Retinal pigment epithelial cell (primary cell): ENCODE data around the gene NAV3.

Experiments used
- DNase-seq: peaks from one replicate; pipeline ENCODE4 v3.0.0-alpha.2; 2010; ENCODE audit warnings: low read depth
- H3K4me3 ChIP-seq: 2 replicates; pipeline ENCODE4 v1.5.1; 2011; ENCODE audit warnings: mild to moderate bottlenecking, low read length, control low read depth, moderate library complexity
- TF ChIP-seq, protein P1 (sequence below): conservative IDR thresholded peaks from 2 replicates; pipeline ENCODE4 v1.5.1; 2011; ENCODE audit warnings: low read depth, low read length, control low read depth, inconsistent platforms

The NAV3 gene

DNA sequence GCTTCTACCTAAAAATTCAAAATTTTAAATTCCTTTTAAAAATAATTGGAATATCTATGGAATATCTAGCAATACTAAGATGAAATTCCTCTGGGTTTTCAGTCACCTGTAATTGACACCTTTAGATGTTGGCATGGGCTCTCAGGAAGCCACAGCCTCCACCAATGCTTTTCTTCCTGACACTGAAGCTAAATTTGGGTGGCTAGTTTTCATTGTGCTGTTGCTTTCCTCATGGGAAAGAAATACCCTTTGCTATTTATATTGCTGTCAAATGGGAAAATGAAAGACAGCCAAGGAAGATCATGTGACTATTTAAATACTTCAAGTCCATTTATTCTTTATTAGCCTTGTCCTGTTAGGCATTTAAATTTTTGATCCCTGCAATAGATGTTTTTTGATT lies 313.0 kb downstream of the NAV3 start:
- no peak overlapping the region for H3K4me3 ChIP-seq
- DNase-seq = no peak
- TF ChIP-seq, protein P1, sequence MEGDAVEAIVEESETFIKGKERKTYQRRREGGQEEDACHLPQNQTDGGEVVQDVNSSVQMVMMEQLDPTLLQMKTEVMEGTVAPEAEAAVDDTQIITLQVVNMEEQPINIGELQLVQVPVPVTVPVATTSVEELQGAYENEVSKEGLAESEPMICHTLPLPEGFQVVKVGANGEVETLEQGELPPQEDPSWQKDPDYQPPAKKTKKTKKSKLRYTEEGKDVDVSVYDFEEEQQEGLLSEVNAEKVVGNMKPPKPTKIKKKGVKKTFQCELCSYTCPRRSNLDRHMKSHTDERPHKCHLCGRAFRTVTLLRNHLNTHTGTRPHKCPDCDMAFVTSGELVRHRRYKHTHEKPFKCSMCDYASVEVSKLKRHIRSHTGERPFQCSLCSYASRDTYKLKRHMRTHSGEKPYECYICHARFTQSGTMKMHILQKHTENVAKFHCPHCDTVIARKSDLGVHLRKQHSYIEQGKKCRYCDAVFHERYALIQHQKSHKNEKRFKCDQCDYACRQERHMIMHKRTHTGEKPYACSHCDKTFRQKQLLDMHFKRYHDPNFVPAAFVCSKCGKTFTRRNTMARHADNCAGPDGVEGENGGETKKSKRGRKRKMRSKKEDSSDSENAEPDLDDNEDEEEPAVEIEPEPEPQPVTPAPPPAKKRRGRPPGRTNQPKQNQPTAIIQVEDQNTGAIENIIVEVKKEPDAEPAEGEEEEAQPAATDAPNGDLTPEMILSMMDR = no peak

DNA sequence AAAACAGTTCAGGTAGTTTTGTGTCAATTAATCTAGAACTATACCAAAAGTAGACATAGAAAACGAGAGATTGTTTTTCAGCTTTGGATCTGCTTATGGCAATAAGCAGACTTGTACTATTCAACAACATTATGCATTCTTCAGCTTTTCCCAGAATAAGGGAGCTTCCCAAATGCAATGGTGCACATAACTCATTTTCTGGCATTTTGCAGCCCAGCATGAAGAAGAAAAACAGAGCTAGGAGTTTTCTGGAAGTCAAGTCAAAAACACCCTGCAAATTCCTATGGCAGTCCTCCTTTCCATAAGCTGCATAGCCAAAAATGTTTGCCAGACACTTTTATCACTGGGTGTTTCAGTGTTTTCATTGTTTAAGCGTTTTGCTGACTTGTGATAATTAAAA lies 314.7 kb downstream of the NAV3 start:
- TF ChIP-seq, protein P1 = no peak
- DNase-seq = no peak
- no peak overlapping the region for H3K4me3 ChIP-seq

DNA sequence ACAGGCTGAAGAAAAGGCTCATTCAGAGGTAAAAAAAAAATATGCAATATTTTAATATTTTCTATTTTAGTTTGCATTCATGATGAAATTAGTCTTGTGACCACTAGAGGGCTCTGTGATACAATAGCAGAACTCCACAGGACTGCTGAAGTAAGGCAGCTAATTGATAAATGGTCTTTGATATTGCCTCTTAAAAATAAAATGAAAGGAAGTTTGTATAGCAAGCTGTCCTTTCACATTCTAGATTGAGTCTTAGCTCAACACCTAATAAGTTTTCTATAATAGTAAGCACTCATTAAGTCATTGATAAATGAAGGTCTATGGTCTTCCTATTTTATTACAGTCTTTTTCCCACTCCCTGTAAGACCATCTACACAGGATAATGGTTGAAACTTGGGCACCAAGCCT lies 315.7 kb downstream of the NAV3 start:
- peak; percentile 11 for DNase-seq
- no peak overlapping the region for H3K4me3 ChIP-seq
- TF ChIP-seq, protein P1 = peak; percentile 75

DNA sequence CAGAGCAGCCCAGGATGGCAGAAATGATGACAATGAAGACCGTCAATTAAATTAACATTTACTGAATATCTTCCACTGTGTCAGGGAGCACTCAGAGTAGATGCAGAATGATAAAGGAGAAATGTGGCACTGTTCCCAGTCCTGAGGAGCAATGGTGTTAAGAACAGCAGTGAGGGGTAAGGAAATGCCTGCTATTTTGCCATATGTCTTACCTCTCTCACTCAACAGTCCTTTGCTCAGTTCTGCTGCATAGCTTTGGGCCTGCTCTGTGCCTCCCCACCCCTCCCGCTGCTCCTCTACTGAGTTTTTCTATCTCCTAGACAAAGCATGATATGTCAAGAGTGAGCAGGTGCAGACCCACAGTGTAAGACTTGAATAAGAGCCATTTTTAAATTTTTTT lies 318.8 kb downstream of the NAV3 start:
- no peak for DNase-seq
- no peak overlapping the region for H3K4me3 ChIP-seq
- TF ChIP-seq, protein P1 = no peak

DNA sequence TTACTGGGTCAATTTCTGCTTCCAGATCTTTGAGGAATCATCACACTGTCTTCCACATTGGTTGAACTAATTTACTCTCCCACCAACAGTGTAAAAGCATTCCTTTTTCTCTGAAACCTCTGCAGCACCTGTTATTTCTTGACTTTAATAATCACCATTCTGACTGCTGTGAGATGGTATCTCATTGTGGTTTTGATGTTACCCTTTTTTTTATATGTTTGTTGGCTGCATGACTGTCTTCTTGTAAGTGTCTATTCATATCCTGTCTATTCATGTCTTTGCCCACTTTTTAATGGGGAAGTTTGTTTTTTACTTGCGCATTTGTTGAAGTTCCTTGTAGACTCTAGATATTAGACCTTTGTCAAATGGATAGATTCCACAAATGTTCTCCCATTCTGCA lies 324.9 kb downstream of the NAV3 start:
- no peak overlapping the region for H3K4me3 ChIP-seq
- TF ChIP-seq, protein P1 = no peak
- DNase-seq = no peak

DNA sequence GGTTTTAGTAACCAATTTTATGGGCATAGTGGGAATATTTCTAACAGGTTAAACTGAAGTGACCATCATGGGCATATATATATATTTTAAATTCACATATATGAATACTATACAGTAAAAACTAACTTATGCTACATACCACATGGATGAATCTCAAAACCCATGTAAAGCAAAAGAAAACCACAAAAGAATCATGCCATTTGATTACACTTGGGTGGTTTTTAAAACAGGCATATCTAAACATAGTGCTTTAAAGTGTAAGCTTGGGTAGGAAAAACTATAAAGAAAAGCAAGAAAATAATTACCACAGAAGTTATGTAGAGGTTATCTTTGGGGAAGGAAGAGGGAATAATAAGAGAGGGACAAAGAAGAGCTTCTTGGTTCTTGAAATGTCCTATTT lies 326.1 kb downstream of the NAV3 start:
- no peak overlapping the region for H3K4me3 ChIP-seq
- DNase-seq = no peak
- TF ChIP-seq, protein P1 = no peak

DNA sequence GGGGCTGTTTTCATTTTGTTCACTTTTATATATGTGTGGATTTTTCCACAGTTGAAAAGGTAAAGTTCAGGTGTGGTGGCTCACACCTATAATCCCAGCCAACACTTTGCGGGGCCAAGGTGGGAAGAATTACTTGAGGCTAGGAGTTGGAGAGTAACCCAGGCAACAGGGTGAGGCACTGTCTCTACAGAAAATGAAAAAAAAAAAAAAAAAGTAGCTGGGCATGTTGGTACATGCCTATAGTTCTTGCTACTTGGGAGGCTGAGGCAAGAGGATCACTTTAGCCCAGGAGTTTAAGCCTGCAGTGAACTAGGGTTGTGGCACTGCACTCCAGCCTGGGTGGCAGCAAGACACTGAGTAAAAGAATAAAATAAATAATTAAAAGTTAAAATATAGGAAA lies 326.5 kb downstream of the NAV3 start:
- TF ChIP-seq, protein P1 = no peak
- H3K4me3 ChIP-seq = no peak overlapping the region
- DNase-seq = no peak
